GM10266 (cell line): ENCODE measurements around the gene GPR37L1.

Experiments used
- DNase-seq: peaks from one replicate; pipeline ENCODE4 v3.0.0; 2012; ENCODE audit errors: extremely low spot score
- TF ChIP-seq, protein P1 (sequence below): IDR thresholded peaks from 2 replicates; pipeline ENCODE4 v1.5.1; 2012; ENCODE audit warnings: mild to moderate bottlenecking, low read depth; ENCODE audit not compliant: control insufficient read depth, insufficient read depth; ENCODE audit errors: missing control alignments

The GPR37L1 gene

DNA sequence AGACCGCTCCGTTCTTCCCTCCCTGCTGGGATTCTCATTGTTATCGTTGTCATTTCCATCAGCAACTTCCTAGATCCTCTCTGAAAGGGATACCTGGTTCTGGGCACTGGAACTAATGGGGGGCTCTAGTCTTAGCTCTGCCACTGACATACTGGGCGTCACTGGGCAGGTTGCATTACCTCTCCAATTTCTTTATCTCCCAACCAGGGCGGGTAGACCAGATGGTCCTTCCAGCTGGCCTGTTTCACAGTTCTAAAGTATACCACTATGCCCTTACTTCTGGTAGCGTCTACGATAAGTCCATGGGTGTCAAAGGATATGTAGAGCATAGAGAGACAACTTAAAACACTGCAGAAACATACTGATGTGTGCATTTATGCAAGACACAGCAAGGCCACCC, 1.4 kb downstream of the GPR37L1 start:
- TF ChIP-seq, protein P1, sequence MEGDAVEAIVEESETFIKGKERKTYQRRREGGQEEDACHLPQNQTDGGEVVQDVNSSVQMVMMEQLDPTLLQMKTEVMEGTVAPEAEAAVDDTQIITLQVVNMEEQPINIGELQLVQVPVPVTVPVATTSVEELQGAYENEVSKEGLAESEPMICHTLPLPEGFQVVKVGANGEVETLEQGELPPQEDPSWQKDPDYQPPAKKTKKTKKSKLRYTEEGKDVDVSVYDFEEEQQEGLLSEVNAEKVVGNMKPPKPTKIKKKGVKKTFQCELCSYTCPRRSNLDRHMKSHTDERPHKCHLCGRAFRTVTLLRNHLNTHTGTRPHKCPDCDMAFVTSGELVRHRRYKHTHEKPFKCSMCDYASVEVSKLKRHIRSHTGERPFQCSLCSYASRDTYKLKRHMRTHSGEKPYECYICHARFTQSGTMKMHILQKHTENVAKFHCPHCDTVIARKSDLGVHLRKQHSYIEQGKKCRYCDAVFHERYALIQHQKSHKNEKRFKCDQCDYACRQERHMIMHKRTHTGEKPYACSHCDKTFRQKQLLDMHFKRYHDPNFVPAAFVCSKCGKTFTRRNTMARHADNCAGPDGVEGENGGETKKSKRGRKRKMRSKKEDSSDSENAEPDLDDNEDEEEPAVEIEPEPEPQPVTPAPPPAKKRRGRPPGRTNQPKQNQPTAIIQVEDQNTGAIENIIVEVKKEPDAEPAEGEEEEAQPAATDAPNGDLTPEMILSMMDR: no peak
- no peak for DNase-seq

DNA sequence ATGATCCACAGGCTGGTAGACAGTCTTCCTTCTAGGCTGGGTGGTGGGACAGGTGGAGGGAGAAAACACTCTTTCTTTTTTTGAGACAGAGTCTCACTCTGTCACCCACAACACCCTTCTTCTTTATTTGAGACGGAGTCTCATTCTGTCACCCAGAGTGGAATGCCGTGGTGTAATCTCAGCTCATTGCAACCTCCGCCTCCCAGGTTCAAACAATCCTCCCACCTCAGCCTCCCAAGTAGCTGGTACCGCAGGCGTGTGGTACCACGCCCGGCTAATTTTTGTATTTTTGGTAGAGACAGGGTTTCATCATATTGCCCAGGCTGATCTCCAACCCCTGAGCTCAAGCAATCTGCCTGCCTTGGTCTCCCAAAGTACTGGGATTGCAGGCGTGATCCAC, 2.9 kb downstream of the GPR37L1 start:
- no peak for DNase-seq
- TF ChIP-seq, protein P1: no peak

DNA sequence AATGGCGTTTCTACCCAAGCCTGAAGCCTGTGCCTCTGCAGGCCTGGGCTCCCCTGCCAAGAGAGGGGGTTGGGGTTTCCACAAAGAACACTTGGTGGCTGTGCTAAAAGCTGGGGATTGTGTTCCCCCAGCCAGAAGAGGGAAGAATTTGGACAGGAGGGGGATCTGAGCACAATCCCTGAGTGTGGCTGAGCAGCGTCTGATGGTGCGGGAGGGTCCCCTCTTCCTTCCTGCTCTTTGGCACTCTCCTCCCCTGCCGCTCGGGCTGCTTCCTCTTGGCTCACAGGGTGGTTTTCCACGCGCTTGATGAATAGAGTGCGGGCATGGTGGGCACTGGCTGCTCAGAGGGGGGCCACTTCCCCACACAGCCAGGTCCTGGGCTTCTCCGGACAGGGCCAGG, 3.7 kb downstream of the GPR37L1 start:
- DNase-seq: no peak
- TF ChIP-seq, protein P1: no peak

DNA sequence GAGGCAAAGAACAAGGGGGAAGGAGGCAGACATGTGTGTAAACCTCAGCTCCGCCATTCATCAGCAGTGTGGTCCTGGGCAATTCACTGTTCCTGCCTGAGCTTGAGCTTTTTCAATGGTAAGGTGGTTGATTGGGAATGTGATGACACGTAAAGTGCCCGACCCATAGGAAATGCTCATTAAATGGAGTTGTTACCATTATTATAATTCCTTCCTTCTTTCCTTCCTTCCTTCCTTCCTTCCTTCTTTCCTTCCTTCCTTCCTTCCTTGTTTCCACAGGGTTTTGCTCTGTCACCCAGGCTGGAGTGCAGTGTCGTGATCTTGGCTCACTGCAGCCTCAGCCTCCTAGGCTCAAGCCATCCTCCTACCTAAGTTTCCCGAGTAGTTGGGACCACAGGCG, 4.3 kb downstream of the GPR37L1 start:
- TF ChIP-seq, protein P1: no peak
- no peak for DNase-seq

DNA sequence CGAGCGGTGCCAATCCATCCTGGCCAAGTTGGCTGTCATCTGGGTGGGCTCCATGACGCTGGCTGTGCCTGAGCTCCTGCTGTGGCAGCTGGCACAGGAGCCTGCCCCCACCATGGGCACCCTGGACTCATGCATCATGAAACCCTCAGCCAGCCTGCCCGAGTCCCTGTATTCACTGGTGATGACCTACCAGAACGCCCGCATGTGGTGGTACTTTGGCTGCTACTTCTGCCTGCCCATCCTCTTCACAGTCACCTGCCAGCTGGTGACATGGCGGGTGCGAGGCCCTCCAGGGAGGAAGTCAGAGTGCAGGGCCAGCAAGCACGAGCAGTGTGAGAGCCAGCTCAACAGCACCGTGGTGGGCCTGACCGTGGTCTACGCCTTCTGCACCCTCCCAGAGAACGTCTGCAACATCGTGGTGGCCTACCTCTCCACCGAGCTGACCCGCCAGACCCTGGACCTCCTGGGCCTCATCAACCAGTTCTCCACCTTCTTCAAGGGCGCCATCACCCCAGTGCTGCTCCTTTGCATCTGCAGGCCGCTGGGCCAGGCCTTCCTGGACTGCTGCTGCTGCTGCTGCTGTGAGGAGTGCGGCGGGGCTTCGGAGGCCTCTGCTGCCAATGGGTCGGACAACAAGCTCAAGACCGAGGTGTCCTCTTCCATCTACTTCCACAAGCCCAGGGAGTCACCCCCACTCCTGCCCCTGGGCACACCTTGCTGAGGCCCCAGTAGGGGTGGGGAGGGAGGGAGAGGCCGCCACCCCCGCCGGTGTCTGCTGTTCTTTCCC, 5.3 kb downstream of the GPR37L1 start:
- TF ChIP-seq, protein P1: no peak

DNA sequence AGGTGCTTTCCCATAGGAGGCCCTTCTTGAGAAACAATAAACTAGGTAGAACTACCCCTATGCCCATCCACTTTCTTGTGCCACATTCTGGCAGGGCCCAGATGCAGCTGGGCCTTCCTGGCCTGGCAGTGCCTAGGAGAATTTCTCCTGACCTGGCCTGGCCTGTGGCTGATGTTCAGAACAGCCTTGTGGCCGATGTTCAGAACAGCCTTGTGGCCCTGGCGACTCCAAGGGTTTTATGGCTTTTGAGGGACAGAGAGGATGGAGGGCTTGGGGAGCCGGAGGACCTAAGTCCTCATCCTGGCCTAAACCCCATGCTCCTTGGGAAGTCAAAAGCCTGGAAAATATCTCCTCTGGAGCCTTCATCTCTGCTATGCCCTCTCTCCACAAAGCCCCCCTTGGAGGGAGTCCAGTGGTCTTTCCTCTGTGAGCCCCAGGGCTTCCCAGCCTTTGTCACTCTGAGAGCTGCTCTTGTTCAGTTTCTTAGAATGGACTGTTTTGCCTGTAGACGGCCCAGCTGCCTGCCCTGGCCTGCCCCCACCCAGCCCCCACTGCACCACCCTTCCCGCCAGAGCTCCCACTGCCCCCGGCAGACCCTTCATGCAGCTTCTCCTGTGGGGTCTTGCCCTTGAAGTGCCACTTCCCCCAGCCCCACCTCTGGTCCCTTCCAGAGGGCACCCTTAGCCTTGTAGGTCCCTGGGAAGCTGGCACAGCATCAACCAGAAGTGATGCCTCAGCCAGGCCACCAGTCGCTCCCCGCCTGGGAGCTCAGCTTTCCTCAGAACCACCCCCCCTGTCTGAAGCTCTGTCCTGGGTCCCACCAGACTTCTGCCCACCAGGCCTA, 7.0 kb downstream of the GPR37L1 start:
- TF ChIP-seq, protein P1: no peak
- no peak for DNase-seq

More for the DNA sequence above, 5.3 kb downstream of the GPR37L1 start:
- DNase-seq: no peak

DNA sequence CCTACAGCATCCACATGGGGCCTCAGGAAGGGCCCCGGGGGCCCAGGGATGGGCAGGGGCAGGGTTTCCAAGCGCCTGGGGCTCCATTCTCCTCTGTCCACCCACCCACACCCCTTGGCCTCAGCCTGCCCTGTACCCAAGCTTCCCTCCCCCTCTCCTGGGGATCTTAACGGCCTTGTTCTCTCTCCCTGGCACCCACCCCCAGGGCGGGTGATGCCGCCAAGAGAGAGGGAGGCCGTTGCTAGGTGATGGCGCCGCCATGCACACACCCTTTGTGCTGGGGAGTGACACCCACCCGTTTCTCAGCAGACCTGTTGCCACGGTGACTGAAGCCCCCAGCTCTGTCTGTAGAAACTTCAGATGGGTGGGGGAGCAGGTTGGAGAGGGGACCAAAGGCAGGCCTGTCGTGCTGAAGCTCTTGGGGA, 7.6 kb downstream of the GPR37L1 start:
- TF ChIP-seq, protein P1: no peak
- no peak for DNase-seq
